HG03280 (cell line): ENCODE results near the gene STK10.

Experiments used
- ATAC-seq: cut with Tn5 transposase; IDR thresholded peaks from one replicate; pipeline ENCODE4 v1.9.1; 2021; ENCODE audit warnings: mild to moderate bottlenecking, moderate library complexity; ENCODE audit not compliant: unreplicated experiment

STK10 gene

DNA sequence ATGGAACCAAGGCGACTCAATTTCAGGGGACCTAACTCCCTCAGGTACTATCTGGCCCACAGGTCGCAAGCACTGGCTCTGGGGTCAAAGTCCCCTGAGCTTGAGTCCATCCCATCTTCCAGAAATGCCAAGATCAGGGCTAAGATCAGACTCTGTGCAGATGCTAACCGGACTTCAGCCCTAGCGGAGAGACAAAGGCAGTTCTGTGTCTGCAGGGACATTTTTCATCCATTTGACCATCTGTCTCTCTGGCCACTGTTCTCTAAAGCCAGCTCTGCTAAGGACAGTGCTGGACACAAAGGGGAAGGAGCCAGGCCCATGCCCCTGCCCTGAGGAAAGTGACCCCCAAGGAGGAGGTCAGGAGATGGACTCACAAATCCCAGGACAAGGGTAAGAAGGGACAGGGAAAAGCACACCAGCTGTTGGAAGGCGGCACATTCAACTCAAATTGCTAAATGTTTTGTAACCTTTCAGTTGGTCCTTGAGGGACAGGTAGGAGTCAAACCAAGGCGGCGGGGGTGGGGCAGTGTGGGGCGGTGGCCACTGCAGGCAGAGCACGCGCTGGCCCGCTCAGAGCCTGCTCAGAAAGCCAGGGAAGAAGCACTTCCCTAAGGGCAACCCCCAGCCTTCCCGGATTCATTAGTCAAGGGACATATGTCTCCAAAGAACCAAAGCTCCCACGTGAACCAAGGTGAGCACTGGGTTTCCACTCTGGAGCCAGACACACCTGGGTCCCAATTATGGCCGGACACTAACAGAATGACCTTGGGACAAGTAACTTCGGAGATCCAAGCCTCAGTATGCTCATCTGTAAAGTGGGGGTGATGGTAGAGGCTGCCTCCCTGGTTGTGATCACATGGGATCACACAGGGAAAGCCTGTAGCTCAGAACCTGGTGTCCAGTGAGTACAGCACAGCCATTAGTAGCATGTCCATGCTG lies 42.8 kb downstream of the STK10 start:
- no peak for ATAC-seq

DNA sequence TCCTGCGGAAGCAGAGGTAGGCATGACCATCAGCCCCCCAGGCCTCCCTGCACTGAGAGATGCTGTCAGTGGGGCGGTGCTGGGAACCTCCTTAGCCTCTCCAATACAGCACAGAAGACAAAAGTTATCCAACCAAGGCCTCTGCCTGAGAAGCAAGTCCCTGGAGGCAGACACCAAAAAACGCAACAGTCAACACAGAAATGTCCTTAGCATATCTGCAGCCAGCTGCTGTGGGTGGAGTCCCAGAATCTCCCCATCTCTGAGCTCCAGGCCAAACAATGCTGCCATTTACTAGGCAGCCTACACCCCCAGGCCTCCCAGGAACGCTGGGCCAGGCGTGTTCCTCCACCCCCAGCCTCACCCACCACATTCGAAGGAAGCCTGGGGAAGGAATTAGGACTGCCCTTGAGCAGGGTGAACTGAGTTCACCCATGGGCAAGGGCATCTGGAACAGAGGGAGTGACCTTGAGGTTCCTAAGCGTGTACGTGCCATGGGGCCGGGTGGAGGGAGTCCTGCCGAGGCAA lies 43.7 kb downstream of the STK10 start:
- no peak for ATAC-seq

DNA sequence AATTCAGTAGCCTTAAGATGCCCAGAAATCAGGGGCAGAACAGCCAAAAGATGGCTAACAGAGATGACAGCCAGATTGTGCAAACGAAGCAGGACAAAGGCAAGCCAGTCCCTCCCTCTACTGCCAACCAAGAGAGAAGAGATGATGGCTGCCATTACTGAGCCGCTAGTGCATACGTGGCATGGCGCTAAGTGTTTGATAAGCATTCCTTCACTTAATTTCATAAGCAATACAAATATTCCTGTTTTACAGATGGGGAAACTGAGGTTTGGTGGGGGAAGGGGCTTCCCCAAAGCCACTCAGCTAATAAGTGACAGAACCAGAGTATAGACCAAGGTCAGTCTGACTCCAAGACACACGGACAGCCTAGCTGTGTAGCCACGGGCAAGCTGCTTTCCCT lies 44.1 kb downstream of the STK10 start:
- ATAC-seq = no peak

DNA sequence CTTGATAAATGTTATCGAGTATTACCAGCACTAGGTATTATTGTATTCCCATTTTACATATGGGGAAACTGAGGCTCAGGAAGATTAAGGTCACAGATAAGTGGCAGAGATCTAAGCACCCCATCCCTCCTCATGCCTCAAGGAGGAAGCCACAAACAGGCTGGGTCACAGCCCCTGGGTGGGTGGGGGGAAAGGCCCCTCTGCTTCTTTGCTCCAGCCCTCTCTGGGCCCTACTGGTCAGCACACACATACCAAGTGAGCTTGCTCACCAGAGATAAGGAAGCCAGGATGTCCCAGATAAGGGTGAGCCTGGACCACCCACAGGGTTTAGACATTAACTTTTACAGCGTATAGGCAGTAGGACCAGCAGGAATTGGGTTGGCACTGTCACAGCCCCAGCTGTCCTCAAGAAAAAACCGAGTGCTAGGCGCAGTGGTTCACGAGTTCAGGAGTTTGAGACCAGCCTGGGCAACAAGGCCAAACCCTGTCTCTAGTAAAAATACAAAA lies 45.3 kb downstream of the STK10 start:
- ATAC-seq = no peak

DNA sequence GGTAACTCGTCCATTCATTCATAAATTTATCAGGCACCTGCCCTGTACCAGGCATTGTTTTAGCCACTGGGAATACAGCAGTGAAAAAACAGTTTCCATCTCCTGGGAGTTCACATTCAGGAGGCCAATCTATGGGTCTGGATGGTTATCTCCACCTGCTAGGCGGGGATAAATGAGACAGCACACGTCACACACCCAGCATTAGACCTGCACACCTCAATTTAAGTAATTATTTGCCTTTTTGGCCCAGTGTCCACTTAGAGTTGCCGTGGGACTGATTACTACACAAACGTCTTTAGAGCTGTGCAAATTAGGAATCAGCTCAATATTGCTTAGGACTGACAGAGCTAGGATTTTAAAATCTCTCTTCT lies 46.1 kb downstream of the STK10 start:
- no peak for ATAC-seq

DNA sequence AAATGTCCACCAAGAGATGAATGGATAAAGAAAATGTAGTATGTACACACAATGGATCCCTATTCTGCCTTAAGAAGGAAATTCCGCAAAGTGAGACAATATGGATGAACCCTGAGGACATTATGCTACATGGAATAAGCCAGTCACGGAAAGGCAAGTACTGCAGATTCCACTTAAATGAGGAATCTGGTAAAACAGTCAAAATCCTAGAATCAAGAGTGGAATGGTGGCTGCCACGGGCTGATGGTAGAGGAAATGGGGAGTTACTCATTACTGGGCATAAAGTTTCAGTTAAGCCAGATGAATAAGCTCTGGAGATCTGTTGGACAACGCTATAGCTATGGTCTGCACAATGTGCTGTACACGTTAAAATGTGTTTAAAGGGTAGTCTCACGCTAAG lies 47.2 kb downstream of the STK10 start:
- no peak for ATAC-seq

DNA sequence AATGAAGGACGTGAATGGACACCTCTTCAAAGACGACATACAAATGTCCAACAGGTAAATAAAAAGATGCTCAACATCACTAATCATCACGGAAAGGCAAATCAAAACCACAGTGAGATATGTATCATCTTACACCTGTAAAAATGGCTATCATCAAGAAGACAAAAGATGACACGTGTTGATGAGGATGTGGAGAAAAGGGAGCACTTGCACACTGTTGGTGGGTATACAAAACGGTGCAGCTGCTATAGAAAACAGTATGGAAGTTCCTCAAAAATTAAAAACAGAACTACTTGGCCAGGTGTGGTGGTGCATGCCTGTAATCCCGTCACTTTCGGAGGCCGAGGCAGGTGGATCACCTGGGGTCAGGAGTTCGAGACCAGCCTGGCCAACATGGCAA lies 47.9 kb downstream of the STK10 start:
- no peak for ATAC-seq

DNA sequence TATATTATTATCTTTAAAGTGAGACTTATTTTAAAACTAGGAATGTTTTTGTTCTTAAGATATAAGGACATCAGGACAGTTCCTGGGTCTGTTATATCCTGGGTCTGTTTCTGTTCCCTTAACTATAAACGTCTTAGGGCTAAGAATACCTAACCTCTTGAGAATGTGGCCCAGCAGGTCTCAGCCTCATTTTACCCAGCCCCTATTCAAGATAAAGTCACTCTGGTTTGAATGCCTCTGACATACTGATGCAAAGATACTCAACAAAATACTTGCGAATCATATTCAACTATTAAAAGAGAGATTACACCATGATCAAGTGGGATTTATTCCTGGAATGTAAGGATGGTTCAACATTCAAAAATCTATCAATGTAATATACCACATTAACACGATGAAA lies 51.0 kb downstream of the STK10 start:
- ATAC-seq = no peak

DNA sequence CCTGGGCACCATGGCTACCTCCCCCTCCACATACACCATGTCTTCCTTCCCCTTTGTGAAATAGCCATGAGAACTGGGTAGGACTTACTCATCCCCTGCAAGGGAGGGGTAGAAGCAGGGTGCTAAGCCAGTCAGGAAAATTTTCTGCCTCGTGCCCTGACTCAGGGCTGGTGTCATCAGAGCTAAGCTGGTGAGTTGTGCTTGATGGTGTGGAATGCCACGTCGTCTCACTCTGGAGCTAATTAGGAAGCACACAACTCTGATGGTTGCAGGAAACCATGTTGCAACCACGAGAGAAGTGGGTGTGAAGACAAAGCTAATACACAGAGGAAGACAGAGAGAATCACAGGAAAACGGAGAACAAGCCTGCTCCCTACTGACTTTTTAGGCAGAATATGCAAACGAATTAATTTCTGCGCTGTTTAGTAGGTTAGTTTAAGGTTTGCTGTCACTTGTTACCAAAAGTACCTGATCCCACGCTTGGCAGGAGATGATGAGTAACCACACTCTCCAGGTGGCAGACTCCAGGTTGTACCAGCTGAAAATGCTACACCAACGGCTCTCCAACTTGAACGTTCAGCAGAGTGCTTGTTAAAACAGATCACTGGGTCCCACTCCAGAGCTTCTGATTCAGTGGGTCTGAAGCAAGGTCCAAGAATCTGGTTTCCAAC lies 54.5 kb downstream of the STK10 start:
- no peak for ATAC-seq

DNA sequence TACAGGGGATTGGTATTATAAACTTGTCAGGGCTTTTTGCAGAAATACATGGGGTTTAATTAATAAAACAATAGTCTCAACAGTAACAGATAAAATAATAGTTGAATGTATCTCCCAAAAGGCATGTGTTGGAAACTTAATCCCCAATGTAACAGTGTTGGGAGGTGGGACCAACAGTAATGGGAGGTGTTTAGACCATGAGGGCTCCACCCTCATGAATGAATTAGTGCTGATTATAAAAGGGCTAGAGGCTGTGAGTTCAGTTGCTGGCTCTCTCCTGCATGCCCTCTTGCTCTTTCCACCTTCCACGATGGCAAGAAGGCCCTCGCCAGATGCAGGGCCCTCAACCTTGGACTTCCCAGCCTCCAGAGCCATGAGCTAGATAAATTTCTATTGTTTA lies 56.3 kb downstream of the STK10 start:
- no peak for ATAC-seq

DNA sequence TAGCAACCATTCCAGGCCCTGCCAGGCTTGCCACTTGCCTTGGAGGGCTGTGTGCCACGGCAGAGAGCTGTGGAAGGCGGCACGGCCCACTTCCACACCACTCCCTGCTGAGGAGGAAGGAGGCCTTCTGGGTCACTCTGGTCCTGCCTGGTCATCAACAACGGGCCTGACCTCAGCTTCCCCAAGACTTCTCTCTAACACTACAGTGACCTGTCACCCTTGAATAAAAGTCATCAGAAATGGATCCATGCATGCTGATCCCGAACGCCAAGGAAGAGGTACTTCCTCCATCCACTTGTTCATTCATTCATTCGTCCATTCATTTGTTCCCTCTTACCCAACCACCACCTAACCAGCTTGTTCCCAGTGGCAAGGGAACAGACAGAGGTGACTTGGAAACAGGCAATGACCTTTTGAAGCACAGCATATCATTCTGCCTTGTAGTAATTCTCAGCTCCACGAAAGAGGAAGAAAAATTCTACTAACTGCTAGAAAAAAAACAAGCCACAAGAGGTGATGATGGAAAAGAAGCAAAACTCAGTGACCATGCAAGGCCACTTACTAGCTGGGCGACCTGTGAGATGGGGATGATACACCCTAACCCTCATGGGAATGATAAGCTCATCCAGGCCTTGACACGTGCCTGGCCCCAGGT lies 58.6 kb downstream of the STK10 start:
- ATAC-seq = no peak

DNA sequence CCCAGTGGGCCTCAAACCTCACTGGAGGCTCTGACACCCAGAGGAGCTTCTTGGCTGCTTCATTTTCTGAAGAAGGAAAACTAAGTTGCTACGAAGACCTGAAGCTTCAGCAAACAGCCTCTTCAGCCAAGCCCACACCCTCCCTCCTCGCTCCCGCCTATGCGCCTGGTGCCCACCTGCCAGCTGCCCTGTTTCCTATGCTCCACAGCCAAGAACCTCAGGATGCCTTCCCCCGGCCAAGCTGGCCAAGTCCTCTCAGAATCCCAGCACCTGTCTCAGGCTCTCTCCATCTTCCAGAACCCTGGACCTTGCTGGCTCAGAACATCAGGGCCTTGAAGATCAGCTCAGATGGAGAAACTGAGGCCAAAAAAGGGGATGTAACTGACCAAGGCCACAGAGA lies 60.4 kb downstream of the STK10 start:
- no peak for ATAC-seq

DNA sequence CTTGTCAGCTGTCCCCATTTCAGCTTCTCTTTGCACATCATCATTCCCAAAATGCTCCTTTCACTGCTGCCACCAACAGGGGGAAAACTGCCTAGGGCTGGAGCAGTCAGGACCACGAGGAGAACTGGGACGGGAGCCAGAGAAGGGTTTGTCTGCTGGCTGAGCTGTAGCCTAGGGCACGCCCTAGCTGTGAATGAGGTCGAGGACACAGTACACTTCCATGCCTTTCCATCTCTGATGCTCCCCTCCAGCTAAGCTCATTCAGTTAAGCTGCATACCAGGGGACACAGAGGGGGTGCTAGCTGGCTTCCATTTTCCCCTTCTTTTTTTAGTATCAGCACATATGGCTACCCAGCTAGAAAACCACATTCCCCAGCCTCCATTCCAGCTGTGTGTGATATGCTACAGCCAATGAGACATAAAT lies 64.7 kb downstream of the STK10 start:
- no peak for ATAC-seq

DNA sequence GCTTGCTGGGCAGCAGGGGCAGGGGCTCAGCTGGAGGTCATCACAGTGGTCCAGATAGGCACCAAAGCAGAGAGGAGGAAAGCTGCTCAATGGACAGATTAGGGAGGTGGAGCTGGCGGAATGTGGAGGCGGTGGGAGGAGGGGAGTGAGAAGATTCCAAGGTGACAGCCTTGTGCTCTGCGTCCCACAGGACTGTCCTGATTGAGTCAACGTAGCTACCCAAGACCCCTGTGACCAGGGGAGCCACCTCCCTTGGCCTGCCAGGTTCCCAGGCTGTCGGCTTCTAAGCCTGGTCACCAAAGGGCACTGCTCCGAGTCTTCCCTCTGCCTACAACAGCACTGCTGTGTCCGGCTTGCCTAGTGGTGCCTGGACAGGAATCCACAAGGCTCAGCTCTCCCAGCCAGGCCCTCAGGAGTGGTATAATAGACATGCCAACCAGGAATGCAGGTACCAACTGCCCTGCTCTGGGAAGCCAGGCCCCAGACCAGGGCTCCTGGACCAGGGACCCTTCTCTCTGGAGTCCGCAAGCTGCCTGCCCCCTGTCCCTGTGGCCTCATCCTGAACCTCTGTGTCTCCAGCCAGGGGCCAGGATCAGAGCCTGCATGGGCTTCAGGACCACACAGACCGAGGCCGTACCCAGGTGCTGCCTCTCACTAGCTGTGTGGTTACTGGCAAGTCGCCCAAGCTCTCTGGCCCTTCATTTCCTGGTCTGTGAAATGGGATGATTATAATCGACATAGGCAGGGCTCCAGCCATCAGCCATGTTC lies 67.9 kb downstream of the STK10 start:
- ATAC-seq = no peak

DNA sequence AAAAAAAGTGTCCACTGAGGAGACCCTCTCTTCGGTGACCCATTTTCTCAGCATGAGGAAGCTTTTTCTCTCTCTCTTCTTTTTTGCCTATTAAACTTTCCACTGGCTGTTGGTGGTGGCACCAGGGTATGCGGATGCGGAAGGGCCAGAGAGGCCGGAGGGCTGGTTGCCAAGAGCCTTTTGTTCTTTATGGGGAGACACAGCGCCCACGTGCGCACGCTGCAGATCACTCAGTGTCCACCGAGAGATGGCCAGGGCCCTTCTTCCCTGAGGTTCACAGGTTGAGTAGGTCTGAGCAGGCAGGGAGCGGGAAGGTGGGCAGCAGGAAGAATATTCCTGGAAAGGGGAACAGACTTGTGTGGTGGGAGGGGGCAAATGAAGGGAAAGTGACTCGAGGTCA lies 69.1 kb downstream of the STK10 start:
- ATAC-seq = no peak

DNA sequence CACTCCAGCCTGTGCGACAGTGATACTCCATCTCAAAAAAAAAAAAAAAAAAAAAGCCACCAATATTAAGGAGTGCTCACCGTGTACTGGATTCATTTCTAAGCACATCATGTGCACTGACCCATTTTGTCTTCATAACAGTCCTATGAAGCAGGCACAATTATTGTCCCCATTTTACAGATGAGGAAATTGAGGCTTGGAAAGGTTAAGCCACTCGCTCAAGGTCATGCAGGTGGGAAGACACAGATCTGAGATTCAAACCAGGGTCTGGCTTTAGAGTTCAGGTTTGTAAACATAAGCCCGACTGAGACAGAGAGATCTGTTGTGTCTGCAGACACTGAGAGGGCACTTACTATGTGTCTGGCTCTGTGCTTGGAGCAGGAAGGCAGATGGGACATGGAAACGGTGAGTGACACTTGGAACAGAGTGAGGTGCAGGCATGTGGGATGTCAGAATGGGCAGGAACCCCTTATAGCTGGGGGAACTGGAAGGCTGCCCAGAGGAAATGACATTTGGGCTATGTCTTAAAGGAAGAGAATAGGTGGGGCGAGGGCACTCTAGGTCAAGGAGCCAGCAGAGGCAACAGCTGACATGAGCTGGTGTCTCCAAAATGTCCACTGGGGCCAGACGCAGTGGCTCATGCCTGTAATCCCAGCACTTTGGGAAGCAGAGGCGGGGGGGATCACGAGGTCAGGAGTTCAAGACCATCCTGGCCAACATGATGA lies 69.9 kb downstream of the STK10 start:
- ATAC-seq = no peak

DNA sequence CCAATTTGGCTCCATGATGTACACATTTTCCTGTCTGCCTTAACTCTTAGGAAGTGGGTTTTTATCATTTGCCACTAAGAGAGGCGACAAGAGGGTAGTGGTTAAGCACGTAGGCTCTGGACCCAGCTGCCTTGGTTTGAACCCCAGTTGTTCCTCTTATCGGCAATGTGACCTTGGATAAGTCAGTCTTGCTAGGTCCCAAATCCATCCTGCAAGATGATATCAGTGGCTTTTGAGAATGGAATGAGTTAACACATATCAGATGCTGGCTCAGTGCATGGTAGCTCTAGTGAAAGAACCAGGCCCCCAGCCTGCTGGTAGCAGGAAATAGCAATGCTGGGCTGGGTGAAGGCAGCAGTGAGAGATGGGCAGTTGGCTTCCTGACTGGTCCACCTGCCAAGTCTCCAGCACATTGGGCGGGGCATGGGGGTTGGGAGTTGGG lies 72.5 kb downstream of the STK10 start:
- ATAC-seq = no peak

DNA sequence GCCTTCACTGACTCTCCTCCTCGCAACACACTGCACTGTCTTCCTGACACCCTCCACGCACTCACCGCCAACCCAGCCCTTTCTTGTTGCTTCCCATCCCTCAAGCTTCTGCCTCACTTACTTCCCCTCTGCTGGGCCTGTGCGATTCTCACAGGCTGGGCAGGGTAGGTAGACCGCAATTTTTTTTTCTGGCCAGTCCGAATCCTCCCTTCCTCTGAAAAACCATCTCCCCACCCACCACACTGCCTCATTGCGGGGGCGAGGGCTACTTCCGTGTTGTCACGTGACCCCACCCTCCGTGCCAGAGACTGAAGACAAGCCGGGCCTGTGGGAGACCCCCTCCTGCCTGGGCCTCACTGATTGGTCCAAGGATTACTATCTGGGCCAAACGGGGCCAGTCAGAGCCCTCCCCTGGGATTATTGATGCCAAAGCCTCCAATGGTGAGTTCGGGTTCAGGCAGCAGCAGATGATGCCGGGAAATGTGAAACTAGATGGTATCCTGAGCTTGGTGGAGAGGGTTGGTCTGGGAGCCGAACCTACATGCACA lies 73.1 kb downstream of the STK10 start:
- peak; percentile 42 for ATAC-seq

DNA sequence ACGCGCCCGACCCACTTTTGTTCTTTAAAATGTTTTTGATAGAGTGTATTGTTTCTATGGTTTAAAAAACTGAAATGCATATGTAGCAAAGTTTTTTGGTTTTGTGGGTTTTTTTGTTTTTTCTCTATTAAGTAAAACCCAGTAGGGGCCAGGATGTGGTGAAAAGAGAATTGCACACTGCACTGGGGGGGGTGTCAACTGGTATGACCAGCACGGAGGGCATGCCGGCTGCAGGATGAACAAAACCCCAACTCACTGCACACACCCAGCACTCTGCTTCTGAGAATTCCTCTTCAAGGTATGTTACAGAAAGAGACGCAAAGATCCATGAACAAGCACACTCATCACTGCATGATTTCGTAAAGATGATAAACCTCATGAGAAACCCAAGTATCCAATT lies 75.0 kb downstream of the STK10 start:
- ATAC-seq = no peak

DNA sequence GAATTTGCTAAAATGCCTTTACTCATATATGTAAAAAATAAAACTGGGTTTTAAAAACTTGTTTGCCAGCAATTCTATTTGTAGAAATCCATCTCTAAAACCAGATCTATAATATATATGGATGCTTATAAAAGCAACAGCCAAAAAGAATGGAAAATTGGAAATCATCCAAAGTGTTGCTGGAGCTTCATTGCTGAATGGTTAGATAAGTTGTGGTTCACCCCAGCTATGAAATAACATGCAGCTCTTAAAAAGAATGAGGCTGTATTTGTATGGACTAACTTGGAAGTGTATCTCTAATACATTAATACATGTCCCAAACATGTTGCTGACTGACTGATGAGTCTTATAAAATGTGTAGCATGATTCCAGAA lies 76.2 kb downstream of the STK10 start:
- ATAC-seq = no peak
